HepG2 (cell line): Measurements from ENCODE around the gene LYZL2. TPM values are rescaled to one million over a fixed set of nuclear protein-coding genes. Genes with fewer than 3 reads are reported as not detected.

Experiments
- CAMTA2 ChIP-seq: sonication (generic); formaldehyde crosslinking; IDR thresholded peaks from 2 replicates; pipeline ENCODE4 v1.4.0; 2020; ENCODE audit warnings: mild to moderate bottlenecking, missing genetic modification reagents, borderline replicate concordance
- FOXJ3 ChIP-seq: sonication (generic); formaldehyde crosslinking; IDR thresholded peaks from 2 replicates; pipeline ENCODE4 v1.4.0; 2020; ENCODE audit warnings: missing genetic modification reagents, mild to moderate bottlenecking, borderline replicate concordance
- HOXA3 ChIP-seq: sonication (generic); formaldehyde crosslinking; IDR thresholded peaks from 2 replicates; pipeline ENCODE4 v1.5.0; 2020; ENCODE audit warnings: missing genetic modification reagents
- JUN ChIP-seq: sonication (generic); formaldehyde crosslinking; IDR thresholded peaks from 2 replicates; pipeline ENCODE4 v1.4.0; 2020; ENCODE audit warnings: mild to moderate bottlenecking, missing genetic modification reagents
- MAFG ChIP-seq: sonication (generic); formaldehyde crosslinking; IDR thresholded peaks from 2 replicates; pipeline ENCODE4 v1.5.1; 2020; ENCODE audit warnings: mild to moderate bottlenecking, missing genetic modification reagents
- NR1H2 ChIP-seq: sonication (generic); formaldehyde crosslinking; IDR thresholded peaks from 2 replicates; pipeline ENCODE4 v1.8.1; 2022; ENCODE audit warnings: low read depth, missing genetic modification reagents, borderline replicate concordance
- PHF21A ChIP-seq: sonication (generic); formaldehyde crosslinking; IDR thresholded peaks from 2 replicates; pipeline ENCODE4 v1.5.0; 2020; ENCODE audit warnings: mild to moderate bottlenecking, missing genetic modification reagents
- RARG ChIP-seq: sonication (generic); formaldehyde crosslinking; IDR thresholded peaks from 2 replicates; pipeline ENCODE4 v1.4.0; 2020; ENCODE audit warnings: low read depth, mild to moderate bottlenecking, missing genetic modification reagents
- REL ChIP-seq: sonication (generic); formaldehyde crosslinking; conservative IDR thresholded peaks from 2 replicates; pipeline ENCODE4 v1.8.0; 2022; ENCODE audit warnings: mild to moderate bottlenecking, missing genetic modification reagents, moderate library complexity
- SCMH1 ChIP-seq: sonication (generic); formaldehyde crosslinking; IDR thresholded peaks from 2 replicates; pipeline ENCODE4 v1.9.0; 2021; ENCODE audit warnings: missing genetic modification reagents, mild to moderate bottlenecking, borderline replicate concordance
- SOX6 ChIP-seq, 2 experiments: fragments of 450-650 bp in 1 of 2; sonication (generic) in 1 of 2; formaldehyde crosslinking in 1 of 2; IDR thresholded peaks; 2 replicates each; pipeline versions ENCODE4 v1.4.0 to v1.6.1; 2017 to 2020; ENCODE audit warnings: antibody characterized with exemption in 1 of 2, mild to moderate bottlenecking in 1 of 2, missing genetic modification reagents in 1 of 2
- SRSF9 ChIP-seq: fragments of 200-400 bp; formaldehyde crosslinking; IDR thresholded peaks from 2 replicates; pipeline ENCODE4 v1.6.1; 2018; ENCODE audit warnings: borderline replicate concordance, mild to moderate bottlenecking, low read depth, low read length; ENCODE audit not compliant: insufficient read depth, poor library complexity, severe bottlenecking
- TCF12 ChIP-seq, 2 experiments: fragments of 450-650 bp in 1 of 2; sonication (generic) in 1 of 2; formaldehyde crosslinking in 1 of 2; IDR thresholded peaks; 2 replicates each; pipeline versions ENCODE4 v1.6.1 to v1.8.0; 2017 to 2022; ENCODE audit warnings: antibody characterized with exemption in 1 of 2, mild to moderate bottlenecking in 1 of 2, missing genetic modification reagents in 1 of 2, moderate library complexity in 1 of 2
- THYN1 ChIP-seq: sonication (generic); formaldehyde crosslinking; IDR thresholded peaks from 2 replicates; pipeline ENCODE4 v1.8.1; 2023; ENCODE audit warnings: low read depth, mild to moderate bottlenecking, moderate library complexity, missing genetic modification reagents, borderline replicate concordance
- TP53 ChIP-seq: sonication (generic); formaldehyde crosslinking; conservative IDR thresholded peaks from 2 replicates; pipeline ENCODE4 v1.4.0; 2020; ENCODE audit warnings: missing genetic modification reagents
- ZNF589 ChIP-seq: sonication (generic); formaldehyde crosslinking; conservative IDR thresholded peaks from 2 replicates; pipeline ENCODE4 v1.8.0; 2022; ENCODE audit warnings: mild to moderate bottlenecking, moderate library complexity, missing genetic modification reagents
- ZNF598 ChIP-seq: sonication (generic); formaldehyde crosslinking; IDR thresholded peaks from 2 replicates; pipeline ENCODE4 v1.5.1; 2020; ENCODE audit warnings: mild to moderate bottlenecking, missing genetic modification reagents, borderline replicate concordance
- ZNF749 ChIP-seq: sonication (generic); formaldehyde crosslinking; IDR thresholded peaks from 2 replicates; pipeline ENCODE4 v1.8.0; 2022; ENCODE audit warnings: mild to moderate bottlenecking, missing genetic modification reagents, moderate library complexity, borderline replicate concordance
- ZNF781 ChIP-seq: sonication (generic); formaldehyde crosslinking; IDR thresholded peaks from 2 replicates; pipeline ENCODE4 v1.5.1; 2020; ENCODE audit warnings: borderline replicate concordance, mild to moderate bottlenecking, missing genetic modification reagents; ENCODE audit errors: not compliant biosample characterization
- ZNF792 ChIP-seq: IDR thresholded peaks from 2 replicates; pipeline ENCODE4 v1.6.1; 2016
- polyA plus RNA-seq, 8 experiments: library from polyadenylated mRNA; depleted of rRNA in 3 of 8; stranded (reverse) in 7 of 8; unstranded in 1 of 8; fragments of >200 nt; fragmentation: Illumina TruSeq in 4 of 8; extraction: Trizol in 4 of 8; gene quantifications; 2 replicates each; pipeline versions ENCODE4 v1.2.1 to v1.2.3, GENCODE V29; 2011 to 2016; ENCODE audit warnings: low read depth in 4 of 8, missing spikeins in 1 of 8, mixed read lengths in 1 of 8; ENCODE audit not compliant: insufficient read depth in 1 of 8
- total RNA-seq, 5 experiments: library from RNA; depleted of rRNA; stranded (reverse); fragments of >200 nt; fragmentation: Illumina TruSeq; extraction: Trizol; gene quantifications; 2 replicates each; pipeline ENCODE4 v1.2.3, GENCODE V29; 2016; ENCODE audit warnings: low read depth in 1 of 5
- TF ChIP-seq, protein P1 (sequence below): sonication (generic); formaldehyde crosslinking; IDR thresholded peaks from 2 replicates; pipeline ENCODE4 v1.4.0; 2020; ENCODE audit warnings: mild to moderate bottlenecking, missing genetic modification reagents, borderline replicate concordance
- TF ChIP-seq, protein P2 (sequence below): sonication (generic); formaldehyde crosslinking; IDR thresholded peaks from 2 replicates; pipeline ENCODE4 v1.8.1; 2022; ENCODE audit warnings: mild to moderate bottlenecking, missing genetic modification reagents
- TF ChIP-seq, protein P3 (sequence below): sonication (generic); formaldehyde crosslinking; IDR thresholded peaks from 2 replicates; pipeline ENCODE4 v1.4.0; 2020; ENCODE audit warnings: mild to moderate bottlenecking, missing genetic modification reagents

The LYZL2 gene
- total and polyA plus RNA-seq, 2 of the 13 experiments (the other 11 are each of a cell fraction or from before 2014, with no cell fraction given): 0.20 to 0.63 TPM

DNA sequence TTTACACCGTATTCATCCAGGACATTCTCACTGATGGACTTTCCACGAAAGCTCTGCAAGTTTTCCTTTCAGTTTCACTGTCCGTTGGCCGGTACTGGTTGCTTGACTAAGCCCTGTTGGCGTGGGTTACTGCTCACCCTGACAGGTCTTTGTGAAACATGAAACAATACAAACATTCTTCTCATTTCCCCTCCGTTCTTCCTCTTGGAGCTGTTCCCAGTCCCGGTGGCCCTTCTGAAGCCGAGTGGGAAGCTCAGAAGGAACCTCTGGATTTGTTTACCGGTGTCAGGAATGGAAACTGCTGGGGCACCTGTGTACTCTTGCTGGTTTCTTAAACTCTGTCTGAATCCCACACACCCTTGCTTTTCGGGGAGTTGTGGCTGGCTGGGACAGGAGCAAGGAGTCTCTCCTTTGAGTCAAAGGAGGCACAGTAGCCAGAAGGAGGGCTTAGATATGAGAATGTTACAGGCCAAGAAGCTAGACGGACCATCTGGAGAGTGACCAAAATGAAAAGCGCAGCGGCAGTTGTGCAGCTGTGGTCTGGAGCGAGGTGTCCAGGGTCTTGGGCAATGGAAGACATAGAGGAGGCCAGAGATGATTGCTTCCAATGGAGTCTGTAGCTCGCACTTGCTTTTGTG, 45.7 kb downstream of the LYZL2 start (continued):
- TF ChIP-seq TP53 (CRISPR knock-in tag) (no peak; the same call in 1 of the 2 replicates), PHF21A (peak; percentile 52; the same call in 1 of the 2 replicates), CAMTA2 (CRISPR knock-in tag) (no peak), HOXA3 (CRISPR knock-in tag) (0 out of 2 replicates have a peak, but pooled peaks have one; percentile 24), ZNF589 (CRISPR knock-in tag) (no peak), REL (CRISPR knock-in tag) (no peak), TCF12 (IDR thresholded peaks at IDR 0.05) (no peak), TCF12 (CRISPR knock-in tag; IDR thresholded peaks at IDR 0.05) (no peak), ZNF749 (CRISPR knock-in tag) (no peak), SCMH1 (CRISPR knock-in tag) (no peak), JUN (no peak), SRSF9 (no peak), MAFG (CRISPR knock-in tag) (no peak), RARG (CRISPR knock-in tag) (no peak), THYN1 (CRISPR knock-in tag) (no peak), FOXJ3 (CRISPR knock-in tag) (0 out of 2 replicates have a peak, but pooled peaks have one; percentile 14), ZNF781 (CRISPR knock-in tag) (no peak), SOX6 (IDR thresholded peaks at IDR 0.05) (no peak), SOX6 (CRISPR knock-in tag; IDR thresholded peaks at IDR 0.05) (peak; percentile 89), ZNF598 (CRISPR knock-in tag) (no peak), ZNF792 (peak; percentile 68), NR1H2 (CRISPR knock-in tag) (no peak)
- TF ChIP-seq, protein P1, sequence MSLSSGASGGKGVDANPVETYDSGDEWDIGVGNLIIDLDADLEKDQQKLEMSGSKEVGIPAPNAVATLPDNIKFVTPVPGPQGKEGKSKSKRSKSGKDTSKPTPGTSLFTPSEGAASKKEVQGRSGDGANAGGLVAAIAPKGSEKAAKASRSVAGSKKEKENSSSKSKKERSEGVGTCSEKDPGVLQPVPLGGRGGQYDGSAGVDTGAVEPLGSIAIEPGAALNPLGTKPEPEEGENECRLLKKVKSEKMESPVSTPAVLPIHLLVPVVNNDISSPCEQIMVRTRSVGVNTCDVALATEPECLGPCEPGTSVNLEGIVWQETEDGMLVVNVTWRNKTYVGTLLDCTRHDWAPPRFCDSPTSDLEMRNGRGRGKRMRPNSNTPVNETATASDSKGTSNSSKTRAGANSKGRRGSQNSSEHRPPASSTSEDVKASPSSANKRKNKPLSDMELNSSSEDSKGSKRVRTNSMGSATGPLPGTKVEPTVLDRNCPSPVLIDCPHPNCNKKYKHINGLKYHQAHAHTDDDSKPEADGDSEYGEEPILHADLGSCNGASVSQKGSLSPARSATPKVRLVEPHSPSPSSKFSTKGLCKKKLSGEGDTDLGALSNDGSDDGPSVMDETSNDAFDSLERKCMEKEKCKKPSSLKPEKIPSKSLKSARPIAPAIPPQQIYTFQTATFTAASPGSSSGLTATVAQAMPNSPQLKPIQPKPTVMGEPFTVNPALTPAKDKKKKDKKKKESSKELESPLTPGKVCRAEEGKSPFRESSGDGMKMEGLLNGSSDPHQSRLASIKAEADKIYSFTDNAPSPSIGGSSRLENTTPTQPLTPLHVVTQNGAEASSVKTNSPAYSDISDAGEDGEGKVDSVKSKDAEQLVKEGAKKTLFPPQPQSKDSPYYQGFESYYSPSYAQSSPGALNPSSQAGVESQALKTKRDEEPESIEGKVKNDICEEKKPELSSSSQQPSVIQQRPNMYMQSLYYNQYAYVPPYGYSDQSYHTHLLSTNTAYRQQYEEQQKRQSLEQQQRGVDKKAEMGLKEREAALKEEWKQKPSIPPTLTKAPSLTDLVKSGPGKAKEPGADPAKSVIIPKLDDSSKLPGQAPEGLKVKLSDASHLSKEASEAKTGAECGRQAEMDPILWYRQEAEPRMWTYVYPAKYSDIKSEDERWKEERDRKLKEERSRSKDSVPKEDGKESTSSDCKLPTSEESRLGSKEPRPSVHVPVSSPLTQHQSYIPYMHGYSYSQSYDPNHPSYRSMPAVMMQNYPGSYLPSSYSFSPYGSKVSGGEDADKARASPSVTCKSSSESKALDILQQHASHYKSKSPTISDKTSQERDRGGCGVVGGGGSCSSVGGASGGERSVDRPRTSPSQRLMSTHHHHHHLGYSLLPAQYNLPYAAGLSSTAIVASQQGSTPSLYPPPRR (CRISPR knock-in tag): 0 out of 2 replicates have a peak, but pooled peaks have one; percentile 30
- TF ChIP-seq, protein P2, sequence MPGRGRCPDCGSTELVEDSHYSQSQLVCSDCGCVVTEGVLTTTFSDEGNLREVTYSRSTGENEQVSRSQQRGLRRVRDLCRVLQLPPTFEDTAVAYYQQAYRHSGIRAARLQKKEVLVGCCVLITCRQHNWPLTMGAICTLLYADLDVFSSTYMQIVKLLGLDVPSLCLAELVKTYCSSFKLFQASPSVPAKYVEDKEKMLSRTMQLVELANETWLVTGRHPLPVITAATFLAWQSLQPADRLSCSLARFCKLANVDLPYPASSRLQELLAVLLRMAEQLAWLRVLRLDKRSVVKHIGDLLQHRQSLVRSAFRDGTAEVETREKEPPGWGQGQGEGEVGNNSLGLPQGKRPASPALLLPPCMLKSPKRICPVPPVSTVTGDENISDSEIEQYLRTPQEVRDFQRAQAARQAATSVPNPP (CRISPR knock-in tag): no peak
- TF ChIP-seq, protein P3, sequence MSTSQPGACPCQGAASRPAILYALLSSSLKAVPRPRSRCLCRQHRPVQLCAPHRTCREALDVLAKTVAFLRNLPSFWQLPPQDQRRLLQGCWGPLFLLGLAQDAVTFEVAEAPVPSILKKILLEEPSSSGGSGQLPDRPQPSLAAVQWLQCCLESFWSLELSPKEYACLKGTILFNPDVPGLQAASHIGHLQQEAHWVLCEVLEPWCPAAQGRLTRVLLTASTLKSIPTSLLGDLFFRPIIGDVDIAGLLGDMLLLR (CRISPR knock-in tag): no peak
